HG03066 (cell line): Measurements from ENCODE around the gene N4BP2.

Experiments
- ATAC-seq: cut with Tn5 transposase; IDR thresholded peaks from one replicate; pipeline ENCODE4 v1.9.1; 2021; ENCODE audit warnings: low read depth; ENCODE audit not compliant: unreplicated experiment

N4BP2 gene

GRCh38 chr4:40149960-40150385 lies 93.3 kb downstream of the N4BP2 start:
- no peak for ATAC-seq

DNA sequence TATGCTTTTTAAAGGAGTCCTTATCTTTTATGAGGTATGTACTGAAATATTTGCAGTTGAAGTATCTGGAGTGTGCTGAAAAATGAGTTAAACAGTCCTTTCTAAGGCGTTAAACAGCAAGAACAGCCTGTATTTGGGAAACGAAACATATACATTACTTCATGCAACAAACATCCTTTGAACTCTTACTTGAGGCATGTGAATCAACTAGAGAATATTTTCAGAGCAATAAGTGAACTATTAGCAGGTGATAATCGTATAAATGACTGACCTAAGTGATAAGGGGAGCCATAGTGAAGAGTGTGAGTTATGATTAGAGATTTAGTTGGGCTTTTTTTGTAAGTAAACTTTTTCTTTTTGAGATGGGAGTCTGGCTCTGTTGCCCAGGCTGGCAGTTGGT lies 94.3 kb downstream of the N4BP2 start:
- ATAC-seq, result no peak

GRCh38 chr4:40152637-40153036 lies 96.0 kb downstream of the N4BP2 start:
- ATAC-seq, result no peak

DNA sequence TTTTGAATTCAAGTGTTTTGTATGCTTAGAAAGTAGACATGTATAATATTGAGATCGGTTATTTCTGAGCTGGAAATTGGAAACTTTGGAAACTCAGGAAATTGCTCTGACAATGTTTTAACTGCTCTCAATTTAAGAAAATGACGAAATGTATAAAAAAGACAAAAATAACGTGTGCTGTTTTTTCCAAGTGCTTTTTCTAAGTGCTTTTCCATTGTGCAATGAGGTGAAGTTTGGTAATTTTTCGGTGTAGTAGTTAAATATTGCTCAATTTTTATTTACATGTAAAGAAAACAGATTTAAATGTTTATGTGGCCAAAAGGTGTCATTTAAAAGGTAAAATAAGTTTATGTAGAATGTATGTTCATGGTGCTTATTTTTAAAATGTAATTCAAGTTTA lies 100.8 kb downstream of the N4BP2 start:
- ATAC-seq, result no peak

GRCh38 chr4:40160258-40160657 lies 103.6 kb downstream of the N4BP2 start:
- ATAC-seq, result no peak

GRCh38 chr4:40164459-40164858 lies 107.8 kb downstream of the N4BP2 start:
- ATAC-seq, result no peak

GRCh38 chr4:40165916-40166315 lies 109.3 kb downstream of the N4BP2 start:
- ATAC-seq, result no peak

DNA sequence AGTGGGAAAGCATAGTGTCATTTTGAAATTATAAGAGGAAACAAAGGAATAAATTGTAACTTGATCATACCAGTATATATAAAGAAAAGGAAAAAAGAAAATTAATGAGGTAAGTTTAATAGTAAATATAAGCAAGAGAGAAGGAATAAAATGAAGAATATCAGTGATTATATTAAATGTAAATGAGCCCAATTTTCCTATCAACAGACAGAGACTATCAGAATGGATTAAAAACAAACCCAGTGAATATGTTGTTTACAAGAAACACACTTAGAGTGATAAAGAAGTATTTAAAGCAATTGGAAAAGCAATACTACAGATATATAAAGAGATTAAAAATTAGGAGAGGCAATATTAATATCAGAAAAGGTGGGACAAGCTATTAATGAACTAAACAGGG lies 111.4 kb downstream of the N4BP2 start:
- ATAC-seq, result no peak

GRCh38 chr4:40170588-40170987 lies 113.9 kb downstream of the N4BP2 start:
- ATAC-seq, result peak; percentile 70

GRCh38 chr4:40173470-40173875 lies 116.8 kb downstream of the N4BP2 start:
- peak; percentile 79 for ATAC-seq

- no peak for ATAC-seq
These were observed 120.0 kb downstream of the N4BP2 start for GRCh38 chr4:40176602-40177001.

- no peak for ATAC-seq
These were observed 120.9 kb downstream of the N4BP2 start for GRCh38 chr4:40177591-40177990.

- no peak for ATAC-seq
These were observed 122.0 kb downstream of the N4BP2 start for GRCh38 chr4:40178672-40179071.

- ATAC-seq, result no peak
These were observed 122.7 kb downstream of the N4BP2 start for GRCh38 chr4:40179360-40179759.

DNA sequence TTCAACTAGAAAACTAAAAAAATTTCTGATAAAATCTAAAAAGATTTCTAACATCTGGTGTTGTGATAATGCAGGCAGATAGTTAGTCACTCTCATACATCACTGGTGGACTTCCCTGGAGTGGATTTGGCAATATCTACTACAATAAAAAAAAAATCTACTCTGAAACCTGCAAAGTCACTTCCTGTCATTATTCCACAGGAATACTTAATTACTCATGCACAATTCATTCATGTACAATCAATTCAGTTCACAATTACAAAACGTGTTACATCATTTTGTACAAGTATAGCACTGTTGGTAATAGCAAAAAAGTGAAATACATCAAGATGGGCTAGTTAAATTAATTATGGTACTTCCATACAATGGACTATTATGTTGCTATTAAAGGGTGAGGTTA lies 123.7 kb downstream of the N4BP2 start:
- ATAC-seq, result no peak

- no peak for ATAC-seq
These were observed 125.4 kb downstream of the N4BP2 start for GRCh38 chr4:40182001-40182400.

DNA sequence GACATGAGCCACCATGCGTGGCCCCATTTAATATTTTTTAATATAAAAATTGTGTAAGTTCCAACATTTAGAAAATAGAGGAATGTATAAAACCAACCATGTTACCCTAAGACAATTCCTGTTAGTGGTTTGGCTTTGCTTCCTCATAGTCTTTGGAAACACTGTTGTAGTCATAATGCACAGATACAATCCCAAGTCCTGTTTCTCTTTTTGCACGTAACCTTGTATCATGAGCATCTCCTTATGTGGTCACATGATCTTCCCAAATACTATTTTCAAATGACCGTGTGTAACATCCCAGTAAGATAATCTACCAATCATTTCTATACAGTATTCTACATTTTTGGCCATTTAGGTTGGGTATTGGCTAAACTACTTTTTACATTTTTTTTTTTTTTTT lies 126.3 kb downstream of the N4BP2 start:
- ATAC-seq, result no peak

GRCh38 chr4:40183615-40184411 lies 127.2 kb downstream of the N4BP2 start:
- no peak for ATAC-seq

DNA sequence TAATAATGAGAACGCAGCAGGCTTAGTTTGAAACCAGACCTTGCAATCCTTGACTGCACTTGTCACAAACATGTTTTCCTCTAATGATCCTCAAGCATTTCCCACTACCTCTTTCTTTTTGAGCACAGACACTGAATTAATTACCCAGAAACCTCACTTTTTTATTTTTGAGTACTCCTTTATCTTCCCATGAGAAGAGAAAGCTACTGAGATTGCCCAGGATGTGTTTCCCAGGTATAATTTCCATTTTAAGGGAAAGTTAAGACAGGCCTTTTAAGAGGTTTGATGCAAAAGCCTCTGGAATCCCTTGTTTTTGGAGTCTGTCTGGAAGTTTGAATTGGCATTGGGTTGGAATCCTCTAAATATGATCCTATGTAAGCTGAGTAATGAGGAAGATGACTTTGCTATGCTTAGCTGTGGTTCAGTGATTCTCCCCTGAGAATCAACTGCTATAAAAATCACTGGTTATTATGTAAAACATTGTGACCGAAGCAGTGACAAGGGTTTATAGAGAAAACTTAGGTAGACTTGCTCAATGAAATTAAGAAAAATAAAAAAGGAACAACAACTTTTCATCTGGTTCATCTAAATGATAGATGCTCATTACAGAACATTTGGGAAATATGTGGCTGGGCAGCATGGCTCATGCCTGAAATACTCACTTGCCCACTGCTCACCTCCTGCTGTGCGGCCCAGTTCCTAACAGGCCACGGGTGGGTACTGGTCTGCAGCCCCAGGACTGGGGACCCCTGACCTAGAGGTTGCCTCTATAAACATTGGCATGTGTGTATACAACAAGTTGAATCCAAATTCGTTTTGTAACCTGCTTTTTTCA lies 129.4 kb downstream of the N4BP2 start:
- no peak for ATAC-seq

- no peak for ATAC-seq
These were observed 130.0 kb downstream of the N4BP2 start for GRCh38 chr4:40186665-40187014.

GRCh38 chr4:40187386-40187906 lies 130.8 kb downstream of the N4BP2 start:
- ATAC-seq, result no peak

DNA sequence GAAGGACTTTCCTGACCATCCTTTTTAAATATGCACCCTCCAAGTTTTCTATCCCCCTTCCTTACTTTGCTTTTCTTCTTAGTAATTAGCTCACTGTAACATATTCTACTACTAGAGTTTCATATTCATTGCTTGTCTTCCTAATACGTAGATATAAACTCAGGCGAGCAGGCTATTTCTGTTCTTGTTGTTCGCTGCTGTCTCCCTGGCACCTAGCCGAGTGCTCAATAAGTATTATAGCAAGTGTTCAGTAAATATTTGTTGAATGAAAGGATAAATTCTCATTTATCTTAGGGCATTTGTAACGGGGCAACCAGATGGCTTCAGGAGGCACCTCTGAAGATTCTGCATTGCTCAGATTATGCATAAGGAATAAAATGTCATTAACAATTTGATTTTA lies 133.4 kb downstream of the N4BP2 start:
- no peak for ATAC-seq
